ENCODE data around the gene NAA80.
"Not testable (repeated sequence)": the region's sequence is repeated elsewhere in the genome, so short reads cannot be mapped to it uniquely, and the experiment has no call there.

NAA80 gene

DNA sequence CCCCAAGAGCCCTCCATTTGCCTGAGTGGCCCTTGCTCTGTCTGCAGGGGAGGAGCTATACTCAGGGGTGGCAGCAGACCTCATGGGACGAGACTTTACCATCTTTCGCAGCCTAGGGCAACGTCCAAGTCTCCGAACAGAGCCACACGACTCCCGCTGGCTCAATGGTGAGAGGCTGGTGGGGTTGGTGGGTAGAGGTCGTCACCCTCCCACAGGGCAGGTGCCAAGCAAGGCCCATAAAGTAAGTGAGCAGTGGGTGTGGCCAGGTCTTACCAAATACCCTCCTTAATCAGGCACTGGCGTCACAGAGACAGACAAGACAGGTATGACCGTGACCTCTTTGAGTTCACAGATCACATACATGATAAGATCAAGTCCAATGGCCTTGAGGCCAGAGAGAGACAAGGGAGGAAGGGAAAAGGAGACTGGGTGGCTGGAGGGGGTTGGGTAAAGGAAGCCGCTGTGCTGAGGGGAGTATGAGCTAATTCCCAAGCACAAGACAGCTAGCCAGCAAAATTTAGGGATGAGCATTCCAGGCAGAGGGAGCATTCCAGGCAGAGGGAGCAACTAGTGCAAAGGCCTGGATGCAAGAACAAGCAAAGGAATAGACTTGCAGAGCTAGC lies 27.8 kb downstream of the NAA80 start:
- DNase-seq (ENCODE audit: low read depth in 4 of 4, low spot score in 1 of 4): no peak

DNA sequence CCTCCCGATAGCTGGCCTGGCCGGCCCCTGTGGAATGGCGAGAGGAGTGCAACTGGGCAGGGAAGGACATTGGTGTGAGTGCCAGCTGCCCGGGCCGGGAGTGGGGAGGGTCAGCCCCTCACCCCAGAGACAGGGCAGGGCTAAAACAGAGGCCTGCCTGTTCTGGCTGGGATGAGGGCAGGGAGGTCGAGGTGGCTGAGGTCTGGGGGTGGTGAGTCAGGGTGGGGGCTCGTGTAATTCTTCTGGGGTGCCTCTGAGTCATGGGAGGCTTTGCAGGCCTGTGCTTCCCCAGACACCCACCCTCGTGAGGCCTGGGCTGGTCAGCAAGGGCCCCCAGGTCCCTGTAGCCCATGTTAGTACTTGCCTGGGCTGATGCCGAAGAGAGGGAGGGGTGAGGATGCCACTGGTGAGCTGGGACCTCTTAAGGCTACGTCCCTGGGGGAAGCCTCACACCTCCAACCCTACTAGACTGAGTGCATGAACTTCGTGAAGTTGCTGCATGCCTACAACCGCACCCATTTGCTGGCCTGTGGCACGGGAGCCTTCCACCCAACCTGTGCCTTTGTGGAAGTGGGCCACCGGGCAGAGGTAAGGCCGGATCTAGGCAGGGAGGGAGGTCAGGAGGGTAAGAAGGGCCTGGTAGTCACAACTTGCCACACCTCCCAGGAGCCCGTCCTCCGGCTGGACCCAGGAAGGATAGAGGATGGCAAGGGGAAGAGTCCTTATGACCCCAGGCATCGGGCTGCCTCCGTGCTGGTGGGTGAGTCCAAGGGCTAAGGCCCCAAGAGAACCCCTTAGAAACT lies 28.6 kb downstream of the NAA80 start:
- no peak for DNase-seq (ENCODE audit: low read depth in 4 of 4, low spot score in 1 of 4)

DNA sequence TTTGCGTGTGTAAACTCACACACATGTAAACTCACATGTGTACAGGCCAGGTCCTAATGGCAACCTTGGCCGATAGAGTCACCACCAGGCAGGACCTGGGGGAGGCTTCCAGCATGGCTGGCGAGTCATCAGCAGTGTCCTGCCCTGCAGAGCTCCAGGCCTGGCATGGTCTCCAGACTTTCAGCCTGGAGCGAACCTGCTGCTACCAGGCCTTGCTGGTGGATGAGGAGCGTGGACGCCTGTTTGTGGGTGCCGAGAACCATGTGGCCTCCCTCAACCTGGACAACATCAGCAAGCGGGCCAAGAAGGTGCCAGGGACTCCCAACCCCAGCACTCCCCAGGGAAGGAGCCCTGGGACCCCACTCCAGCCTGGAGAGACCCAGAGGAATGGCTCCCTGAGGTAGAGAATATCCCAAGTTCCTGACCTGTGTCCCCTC lies 29.2 kb downstream of the NAA80 start:
- DNase-seq (ENCODE audit: low read depth in 4 of 4, low spot score in 1 of 4): no peak

DNA sequence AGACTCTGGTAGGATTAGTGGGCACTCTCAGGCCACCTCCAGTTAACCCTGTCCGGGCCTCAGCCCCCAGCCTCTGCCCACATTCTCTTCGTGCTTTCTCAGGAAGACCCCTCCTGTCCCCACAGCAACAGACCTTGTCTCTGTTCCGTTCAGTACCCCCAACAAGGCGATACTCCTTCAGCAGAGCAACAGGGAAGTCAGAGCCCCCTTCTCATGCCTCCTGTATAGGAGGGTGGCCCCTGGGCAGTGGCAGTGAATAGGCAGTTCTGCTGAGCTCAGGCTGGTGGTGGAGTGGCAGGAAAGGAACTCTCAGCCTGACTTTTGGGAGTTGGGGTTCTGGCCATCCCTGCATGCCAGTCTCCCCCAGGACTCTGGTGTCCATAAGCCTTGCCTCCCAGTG lies 29.7 kb downstream of the NAA80 start:
- no peak for DNase-seq (ENCODE audit: low read depth in 4 of 4, low spot score in 1 of 4)

DNA sequence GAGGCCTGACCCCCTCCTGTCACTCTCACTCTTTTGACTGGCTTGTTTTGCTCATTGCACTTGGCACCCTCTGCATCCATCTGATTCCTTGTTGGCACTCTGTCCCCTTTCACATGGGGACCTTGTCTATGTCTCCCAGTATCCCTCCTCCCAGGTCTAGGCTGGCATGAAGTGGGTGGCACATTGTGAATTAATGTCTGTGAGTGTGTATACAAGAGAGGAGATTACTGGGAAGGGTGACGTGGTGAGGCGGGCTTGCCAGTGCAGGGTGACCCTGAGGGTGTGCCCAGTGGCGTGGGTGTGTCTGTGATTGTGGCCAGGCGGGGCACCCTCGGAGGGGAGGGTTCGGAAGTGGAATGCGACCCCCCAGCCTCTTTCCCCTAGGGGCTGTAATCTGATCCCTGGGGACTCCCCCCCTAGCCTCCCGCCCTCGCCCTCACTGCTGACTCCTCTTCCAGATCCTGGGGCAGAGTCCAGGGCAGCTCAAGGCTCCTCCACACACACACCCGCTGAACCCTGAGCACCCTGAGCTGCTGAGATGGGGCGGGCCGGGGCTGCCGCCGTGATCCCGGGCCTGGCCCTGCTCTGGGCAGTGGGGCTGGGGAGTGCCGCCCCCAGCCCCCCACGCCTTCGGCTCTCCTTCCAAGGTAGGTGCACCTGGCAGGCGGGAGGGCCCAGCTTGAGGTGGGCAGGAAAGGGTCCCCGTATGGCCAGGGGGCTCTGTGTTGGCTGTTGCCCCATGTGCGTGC lies 30.3 kb downstream of the NAA80 start, which contains the start of gene SEMA3B:
Gene SEMA3B, plus strand, starts transcription at position 445 of the 749 bp plus-strand sequence. Its CDS starts 94 bp downstream, at position 539.
- no peak for DNase-seq (ENCODE audit: low read depth in 4 of 4, low spot score in 1 of 4)

DNA sequence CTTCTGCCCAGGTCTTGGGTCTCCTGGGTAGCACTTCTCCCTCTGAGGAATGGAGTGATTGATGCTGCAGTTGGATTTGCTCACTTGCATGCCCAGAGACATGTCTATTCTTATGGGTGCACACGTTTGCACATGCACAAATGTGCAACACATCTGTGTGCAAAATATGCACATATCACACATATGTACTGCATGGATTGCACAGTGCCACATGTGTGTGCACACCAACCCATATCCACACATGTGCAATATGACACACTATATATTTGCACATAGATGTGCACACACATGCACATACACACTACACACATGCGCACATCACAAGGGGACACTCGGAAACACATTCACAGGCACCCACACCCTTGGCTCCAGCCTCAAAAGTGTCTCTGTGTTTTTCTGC lies 30.9 kb downstream of the NAA80 start:
- no peak for DNase-seq (ENCODE audit: low read depth in 4 of 4, low spot score in 1 of 4)

DNA sequence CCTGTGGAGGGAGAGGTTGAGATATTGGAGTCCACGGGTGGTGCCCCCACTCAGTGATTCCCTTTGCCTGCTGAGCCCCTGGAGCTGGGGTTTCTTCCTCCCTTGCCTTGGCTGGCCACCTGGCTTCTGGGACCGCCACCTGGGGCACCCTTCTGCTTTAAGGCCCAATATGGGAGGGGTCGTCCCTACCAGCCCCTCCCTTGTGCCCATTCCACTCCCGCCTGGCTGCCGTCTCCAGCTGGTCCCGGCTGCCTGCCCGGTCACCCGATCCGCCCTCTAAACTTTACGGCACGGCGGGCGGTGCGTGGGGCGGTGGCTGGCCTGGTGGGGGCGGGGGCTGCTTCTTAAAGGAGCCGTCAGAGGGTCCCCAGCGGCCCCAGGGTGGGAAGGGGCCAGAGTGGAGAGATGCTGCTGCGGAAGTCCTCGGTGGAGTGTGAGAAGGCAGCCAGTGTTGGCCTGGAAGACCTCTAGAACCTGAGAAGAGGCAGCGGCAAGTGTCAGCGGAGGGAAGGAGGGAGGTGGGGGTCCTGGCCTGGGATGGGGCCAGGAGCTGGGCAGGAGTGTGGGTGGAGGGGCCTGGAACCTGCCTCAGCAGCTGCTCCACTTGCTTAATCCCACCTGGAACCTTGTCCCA lies 31.8 kb downstream of the NAA80 start:
- DNase-seq (ENCODE audit: low read depth in 4 of 4, low spot score in 1 of 4): no peak

DNA sequence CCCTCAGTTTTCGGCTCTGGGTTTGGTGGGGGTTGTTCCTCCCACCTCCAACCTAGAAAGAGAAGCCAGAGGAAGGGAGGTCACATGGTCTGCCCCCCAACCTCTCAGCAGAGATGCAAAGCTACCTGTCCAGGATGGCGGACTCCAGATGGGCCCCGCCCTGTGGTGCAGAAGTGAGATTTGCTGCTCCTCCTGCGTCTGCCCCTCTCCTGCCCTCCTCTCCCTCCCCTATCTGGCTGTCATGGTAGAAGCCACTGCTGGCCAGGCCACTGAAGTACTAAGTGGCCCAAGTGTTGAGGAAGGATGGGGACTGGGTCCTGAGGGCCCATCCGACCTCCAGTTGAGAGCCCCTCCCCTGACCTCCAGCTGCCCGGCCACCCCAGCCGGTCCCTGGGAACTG lies 32.4 kb downstream of the NAA80 start:
- DNase-seq (ENCODE audit: low read depth in 4 of 4, low spot score in 1 of 4): no peak

DNA sequence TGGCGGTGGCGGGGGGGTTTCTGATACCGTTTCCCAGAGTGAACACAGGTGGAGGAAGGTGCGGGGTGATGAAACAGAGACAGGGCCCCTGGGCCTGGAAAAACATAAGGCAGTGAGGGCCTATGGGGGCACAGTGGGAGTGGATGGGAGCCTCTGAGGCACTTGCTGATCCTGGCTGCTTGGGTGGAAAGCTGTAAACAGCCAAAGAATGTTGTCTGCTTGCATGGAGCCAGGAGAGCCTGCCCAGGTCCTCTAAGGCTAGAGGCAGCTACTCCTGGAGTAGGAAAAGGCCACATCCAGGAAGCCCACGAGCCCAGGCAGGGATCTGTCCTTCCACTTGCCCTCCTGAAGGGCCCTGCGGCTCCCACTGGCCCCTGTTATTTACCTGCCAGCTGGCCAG lies 33.2 kb downstream of the NAA80 start:
- DNase-seq (ENCODE audit: low read depth in 4 of 4, low spot score in 1 of 4): no peak

DNA sequence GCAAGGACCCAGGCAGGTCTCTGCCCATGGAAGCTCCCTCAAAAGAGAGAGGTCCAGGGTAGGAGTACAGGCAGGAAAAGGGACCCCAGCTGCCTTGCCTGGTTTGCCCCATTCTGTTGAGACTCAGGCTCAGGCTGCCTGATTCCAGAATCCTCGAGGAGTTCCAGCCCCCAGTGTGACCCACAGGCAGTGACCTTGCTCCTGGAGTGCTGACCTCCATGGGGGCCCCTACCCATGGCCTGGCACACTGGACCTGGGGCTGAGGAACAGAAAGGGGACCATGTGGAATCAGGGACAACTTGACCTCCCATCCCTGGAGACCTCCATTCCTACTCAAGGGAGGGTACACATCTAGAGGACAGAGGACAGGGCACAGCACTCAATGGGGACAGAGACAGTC lies 33.6 kb downstream of the NAA80 start:
- DNase-seq (ENCODE audit: low read depth in 4 of 4, low spot score in 1 of 4): no peak

DNA sequence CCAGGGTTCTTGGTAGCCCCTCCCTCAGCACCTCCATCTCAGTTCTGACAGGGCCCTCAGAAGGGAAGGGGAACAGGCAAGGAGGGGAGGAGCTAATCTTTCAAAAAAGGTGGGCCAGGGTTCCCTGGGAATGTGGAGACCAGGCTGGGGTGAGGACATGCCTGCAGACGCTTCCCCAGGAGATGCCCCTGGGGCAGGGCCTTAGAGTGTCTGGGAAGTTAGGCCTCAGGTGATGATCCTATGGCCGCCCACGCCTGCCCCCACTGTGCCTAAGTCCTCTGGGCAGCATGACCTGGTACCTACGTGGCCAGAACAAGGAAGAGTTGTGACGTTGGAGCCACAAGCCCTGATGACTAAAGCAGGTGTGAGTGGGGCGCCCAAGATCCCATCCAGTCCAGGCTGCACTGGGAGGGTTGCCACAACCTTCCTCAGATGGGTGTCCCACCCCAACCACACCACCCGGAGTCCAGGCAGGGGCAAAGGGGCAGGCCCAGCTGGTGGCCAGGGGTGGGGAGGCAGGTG lies 34.2 kb downstream of the NAA80 start:
- no peak for DNase-seq (ENCODE audit: low read depth in 4 of 4, low spot score in 1 of 4)

DNA sequence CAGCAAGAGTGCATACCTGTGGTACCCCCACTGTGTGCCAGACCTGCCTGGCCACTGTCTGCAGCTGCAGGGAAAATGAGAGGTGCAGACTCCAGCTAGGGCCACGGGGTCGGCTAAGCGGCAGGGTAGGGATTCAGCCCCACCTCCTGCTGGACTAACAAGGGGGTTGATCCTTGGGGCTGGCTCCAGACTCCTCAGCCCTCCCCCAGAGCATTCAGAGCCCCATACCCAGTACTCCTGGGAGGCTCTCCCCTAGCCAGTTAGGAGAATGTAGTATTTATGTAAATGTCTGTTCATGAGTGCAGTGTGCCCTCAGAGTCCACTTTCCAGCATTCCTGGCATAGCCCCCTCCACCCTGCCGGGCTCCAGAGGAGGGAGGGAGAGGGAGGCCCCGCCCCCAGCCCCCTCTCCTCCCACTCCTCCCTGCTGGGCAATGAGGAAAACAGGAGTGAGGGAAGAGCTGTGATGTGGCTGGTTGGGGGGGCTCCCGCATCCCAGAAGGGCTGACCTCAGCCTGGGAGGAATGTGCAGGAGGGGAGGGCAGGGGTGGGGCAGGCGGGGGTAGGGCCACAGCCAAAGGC lies 34.7 kb downstream of the NAA80 start:
- DNase-seq (ENCODE audit: low read depth in 4 of 4, low spot score in 1 of 4): no peak

DNA sequence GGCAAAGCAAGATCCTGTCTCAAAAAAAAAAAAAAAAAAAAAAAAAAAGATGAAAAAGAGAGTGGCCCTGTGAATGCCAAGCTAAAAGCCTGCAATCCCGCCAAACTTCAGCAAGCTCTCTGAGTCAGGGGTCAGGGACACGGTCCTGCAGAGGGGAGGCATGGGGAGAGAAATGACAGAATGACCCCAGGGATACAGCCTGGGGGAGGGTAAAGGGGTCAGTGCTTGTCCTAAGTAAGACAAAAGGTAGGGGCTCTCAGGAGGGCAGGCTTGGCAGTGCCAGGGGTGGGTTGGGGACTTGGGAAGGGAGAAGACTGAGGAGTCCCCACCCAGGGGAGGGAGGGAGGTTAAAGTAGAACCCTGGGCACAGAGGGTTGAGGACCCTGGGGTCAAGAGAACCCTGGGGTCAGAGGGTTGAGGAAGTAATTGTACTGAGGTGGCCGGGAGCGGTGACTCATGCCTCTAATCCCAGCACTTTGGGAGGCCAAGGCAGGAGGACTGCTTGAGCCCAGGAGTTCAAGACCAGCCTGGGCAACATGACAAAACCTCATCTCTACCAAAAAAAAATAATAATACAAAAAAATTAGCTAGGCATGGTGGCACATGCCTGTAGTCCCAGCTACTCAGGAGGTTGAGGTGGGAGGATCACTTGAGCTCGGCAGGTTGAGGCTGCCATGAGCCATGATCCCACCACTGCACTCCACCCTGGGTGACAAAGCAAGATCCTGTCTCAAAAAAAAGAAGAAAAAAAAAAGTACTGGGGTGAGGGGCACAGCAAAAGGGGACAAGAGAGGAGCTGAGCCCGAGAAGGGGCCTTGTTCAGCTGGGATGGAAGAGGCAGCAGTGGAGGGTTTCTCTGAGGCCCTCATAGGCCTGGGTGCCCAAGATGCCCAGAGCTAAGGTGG lies 35.5 kb downstream of the NAA80 start:
- DNase-seq (ENCODE audit: low read depth in 4 of 4, low spot score in 1 of 4): no peak

DNA sequence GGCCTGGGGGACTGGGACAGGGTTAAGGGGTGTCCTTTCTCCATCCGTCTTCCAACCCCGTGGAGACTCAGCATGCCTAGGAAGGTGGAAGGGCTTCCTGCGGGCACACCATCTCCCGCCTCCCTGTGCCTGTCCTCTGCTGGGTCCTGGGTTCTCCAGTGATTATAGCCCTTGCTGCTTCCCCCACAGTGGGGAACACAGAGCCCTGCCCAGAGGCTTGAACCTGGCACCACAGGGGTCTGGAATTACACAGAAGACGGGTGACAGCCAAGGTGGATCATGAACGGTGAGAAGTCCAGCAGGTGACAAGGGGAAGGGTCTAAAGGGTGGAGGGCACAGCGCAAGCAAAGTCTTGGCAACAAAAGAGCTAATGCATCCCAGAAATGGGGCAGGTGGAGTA lies 36.4 kb downstream of the NAA80 start:
- DNase-seq (ENCODE audit: low read depth in 4 of 4, low spot score in 1 of 4): no peak

DNA sequence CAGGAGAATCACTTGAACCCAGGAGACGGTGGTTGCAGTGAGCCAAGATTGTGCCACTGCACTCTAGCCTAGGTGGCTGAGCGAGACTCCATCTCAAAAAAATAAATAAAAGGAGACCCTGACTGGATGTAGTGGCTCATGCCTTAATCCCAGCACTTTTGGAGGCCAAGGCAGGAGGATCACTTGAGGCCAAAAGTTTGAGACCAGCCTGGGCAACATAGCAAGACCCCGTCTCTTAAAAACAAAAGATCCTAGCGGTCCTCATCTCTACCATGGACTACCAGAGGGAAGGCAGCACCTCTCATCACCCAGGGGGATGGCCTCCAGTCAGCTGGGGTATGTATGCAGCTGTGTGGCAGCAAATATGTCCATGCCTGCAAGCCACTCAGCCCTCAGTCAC lies 37.0 kb downstream of the NAA80 start:
- not testable (repeated sequence) for DNase-seq (ENCODE audit: low read depth in 4 of 4, low spot score in 1 of 4)

DNA sequence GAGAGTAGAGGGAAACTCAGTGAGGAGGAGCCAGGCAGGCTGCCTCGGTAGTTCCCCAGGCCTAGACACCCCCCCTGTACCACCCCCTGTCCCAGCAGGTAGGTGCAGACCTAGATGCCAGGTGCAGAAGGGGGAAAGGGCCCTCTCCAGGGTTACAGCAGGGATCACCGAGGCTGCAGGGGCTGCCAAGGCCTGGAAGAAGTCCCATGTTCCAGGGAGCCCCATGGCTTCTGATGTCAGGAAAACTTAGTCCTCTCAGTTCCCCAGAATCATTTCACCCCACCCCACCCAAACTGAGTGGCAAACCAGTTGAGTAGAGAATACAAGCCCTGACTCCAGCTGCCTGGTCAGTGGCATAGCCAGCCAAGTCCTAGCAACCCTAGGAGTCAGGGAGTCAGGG lies 37.7 kb downstream of the NAA80 start:
- DNase-seq (ENCODE audit: low read depth in 4 of 4, low spot score in 1 of 4): no peak

DNA sequence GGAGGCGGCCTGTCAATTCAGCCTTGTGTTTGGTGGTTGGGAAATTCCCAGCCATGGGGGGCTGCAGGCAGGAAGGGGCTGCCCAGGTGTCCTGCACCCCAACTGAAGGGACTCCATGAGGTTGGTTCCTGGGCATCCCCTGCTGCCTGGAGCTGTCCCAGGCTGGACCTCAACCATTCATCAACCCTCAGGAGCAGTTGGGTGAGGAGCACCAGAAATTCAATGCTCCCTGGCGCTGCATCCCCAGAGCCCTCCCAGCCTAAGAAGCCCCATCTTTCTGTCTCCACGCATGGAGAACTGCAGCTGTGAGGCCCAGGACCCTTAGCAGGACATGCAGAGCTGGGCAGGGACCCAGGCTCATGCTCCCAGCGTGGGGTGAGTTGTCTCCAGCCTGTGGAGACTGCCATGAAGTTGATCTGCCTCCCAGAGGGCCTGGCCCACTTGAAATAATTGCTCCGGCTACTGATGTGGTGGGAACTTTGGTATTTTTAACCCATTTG lies 38.2 kb downstream of the NAA80 start:
- no peak for DNase-seq (ENCODE audit: low read depth in 4 of 4, low spot score in 1 of 4)

DNA sequence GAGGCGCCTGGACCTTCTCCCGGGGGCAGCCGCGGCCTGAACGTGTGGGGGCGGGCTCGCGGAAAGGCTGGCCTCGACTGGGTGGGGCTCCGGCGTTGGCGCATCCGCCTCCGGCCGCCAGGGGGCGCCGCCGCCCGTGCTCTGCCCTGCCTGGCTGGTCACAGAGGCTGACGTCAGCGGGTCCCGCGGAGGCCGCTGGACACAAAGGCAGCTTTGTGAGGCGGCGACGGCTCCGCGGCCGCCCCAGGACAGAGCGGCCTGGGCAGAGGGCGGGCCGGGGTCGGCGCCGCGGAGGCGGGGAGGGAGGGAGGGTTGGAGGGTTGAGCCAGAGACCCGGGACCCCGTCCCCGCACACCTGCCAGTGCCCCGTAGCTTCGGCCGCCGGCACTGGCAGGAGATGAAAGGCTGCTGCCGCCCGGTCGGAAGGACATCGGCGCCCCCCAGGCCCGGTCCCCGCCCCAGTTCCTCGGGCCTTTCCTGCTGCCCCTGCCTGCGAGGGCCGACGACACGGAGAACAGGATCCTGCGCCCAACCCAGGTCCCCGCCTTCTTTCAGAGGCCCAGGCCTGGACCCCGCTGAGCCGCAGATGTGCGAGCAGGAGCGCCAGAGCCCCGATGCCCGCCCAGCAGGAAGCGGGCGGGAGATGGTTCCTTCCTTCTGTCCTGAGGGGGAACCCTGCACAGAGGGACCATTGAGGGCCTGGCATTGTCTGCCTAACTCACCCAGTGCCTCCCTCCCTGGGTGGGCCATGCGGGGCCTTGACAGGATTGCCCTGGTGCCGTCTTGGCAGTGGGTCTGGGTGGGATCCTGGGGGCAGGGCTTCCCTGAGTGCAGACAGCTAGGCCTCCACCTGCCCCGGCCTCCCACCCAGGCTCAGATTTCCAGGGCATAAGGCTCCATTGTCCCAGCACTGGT lies 38.9 kb downstream of the NAA80 start:
- peak; percentile 54 to 80 (median 72) for DNase-seq (ENCODE audit: low read depth in 4 of 4, low spot score in 1 of 4)
